ENCODE data around the gene ABCD1. TPM values are rescaled to one million over a fixed set of nuclear protein-coding genes. Genes with fewer than 3 reads are reported as not detected.
"Not testable (repeated sequence)": the region's sequence is repeated elsewhere in the genome, so short reads cannot be mapped to it uniquely, and the experiment has no call there.

ABCD1 gene
- total and polyA plus RNA-seq, 12 donors = 9.3 to 24.2 (median 14.4) TPM

GRCh38 chrX:153693216-153694086 is 31.2 kb upstream of the ABCD1 start:
- ATAC-seq (no peak), DNase-seq (no peak)
- peaks cover 0 to 23% (median 0%) of the 10 kb centered on the region in 9 donors for H3K4me1 ChIP-seq
- peak overlapping the region in 1 of 10 donors; percentile 15 for H3K27ac ChIP-seq
- H3K4me3 ChIP-seq = no peak overlapping the region
- H3K36me3 ChIP-seq = peaks cover 0 to 10% (median 0%) of the 10 kb centered on the region in 9 donors
- peaks cover 0 to 15% (median 0%) of the 10 kb centered on the region in 7 donors for H3K27me3 ChIP-seq
- TF ChIP-seq CTCF (IDR thresholded peaks at IDR 0.05) = no peak
- intact Hi-C loops (cut with DNase I) = no loop called here
- no peaks in the 10 kb centered on the region for H3K9me3 ChIP-seq
- WGBS, 2 donors = 62 to 74% methylated on average over 20 to 25 of the region's 31 CpGs

DNA sequence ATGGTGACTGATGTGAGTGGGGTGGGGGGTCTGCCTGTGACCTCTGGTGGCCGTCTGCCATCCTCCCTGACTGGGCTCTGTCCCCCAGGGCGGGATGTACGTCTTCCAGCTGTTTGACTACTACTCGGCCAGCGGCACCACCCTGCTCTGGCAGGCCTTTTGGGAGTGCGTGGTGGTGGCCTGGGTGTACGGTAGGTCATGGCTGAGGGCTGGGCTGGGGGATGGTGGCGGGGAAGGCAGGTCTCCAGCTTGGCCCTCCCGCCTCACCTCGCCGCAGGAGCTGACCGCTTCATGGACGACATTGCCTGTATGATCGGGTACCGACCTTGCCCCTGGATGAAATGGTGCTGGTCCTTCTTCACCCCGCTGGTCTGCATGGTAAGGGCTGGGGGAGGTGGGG is 30.4 kb upstream of the ABCD1 start:
- H3K36me3 ChIP-seq; DNase-seq; H3K27me3 ChIP-seq; intact Hi-C loops (cut with DNase I); H3K27ac ChIP-seq; ATAC-seq; H3K4me3 ChIP-seq; H3K9me3 ChIP-seq: not testable (repeated sequence)
- 74 to 80% methylated on average over 12 to 16 of the region's 16 CpGs for WGBS, 2 donors
- H3K4me1 ChIP-seq = peaks cover 0 to 29% (median 0%) of the 10 kb centered on the region in 9 donors

GRCh38 chrX:153694687-153695270 is 29.9 kb upstream of the ABCD1 start:
- H3K9me3 ChIP-seq = no peaks in the 10 kb centered on the region
- WGBS, 2 donors = 76 to 86% methylated on average over 12 to 20 of the region's 23 CpGs
- peak overlapping the region in 1 of 10 donors; percentile 15 for H3K27ac ChIP-seq
- peaks cover 0 to 10% (median 0%) of the 10 kb centered on the region in 9 donors for H3K36me3 ChIP-seq
- ATAC-seq (no peak), DNase-seq (no peak)
- intact Hi-C loops (cut with DNase I) = no loop called here
- no peak overlapping the region for H3K4me3 ChIP-seq
- TF ChIP-seq CTCF (IDR thresholded peaks at IDR 0.05) = no peak
- H3K27me3 ChIP-seq = peaks cover 0 to 3% (median 0%) of the 10 kb centered on the region in 7 donors
- H3K4me1 ChIP-seq = peaks cover 0 to 32% (median 0%) of the 10 kb centered on the region in 9 donors

- ATAC-seq (no peak), DNase-seq (no peak)
- no peak for TF ChIP-seq CTCF (IDR thresholded peaks at IDR 0.05)
- Histone ChIP-seq H3K36me3 (peaks cover 0 to 19% (median 0%) of the 10 kb centered on the region in 9 donors), H3K9me3 (no peaks in the 10 kb centered on the region), H3K4me3 (no peak overlapping the region), H3K4me1 (peaks cover 0 to 24% (median 0%) of the 10 kb centered on the region in 9 donors), H3K27me3 (no peaks in the 10 kb centered on the region), H3K27ac (no peak overlapping the region)
- 84 to 85% methylated on average over 15 of the region's 15 CpGs for WGBS, 2 donors
- intact Hi-C loops (cut with DNase I) = no loop called here
Observed at GRCh38 chrX:153696100-153696499, 28.6 kb upstream of the ABCD1 start.

DNA sequence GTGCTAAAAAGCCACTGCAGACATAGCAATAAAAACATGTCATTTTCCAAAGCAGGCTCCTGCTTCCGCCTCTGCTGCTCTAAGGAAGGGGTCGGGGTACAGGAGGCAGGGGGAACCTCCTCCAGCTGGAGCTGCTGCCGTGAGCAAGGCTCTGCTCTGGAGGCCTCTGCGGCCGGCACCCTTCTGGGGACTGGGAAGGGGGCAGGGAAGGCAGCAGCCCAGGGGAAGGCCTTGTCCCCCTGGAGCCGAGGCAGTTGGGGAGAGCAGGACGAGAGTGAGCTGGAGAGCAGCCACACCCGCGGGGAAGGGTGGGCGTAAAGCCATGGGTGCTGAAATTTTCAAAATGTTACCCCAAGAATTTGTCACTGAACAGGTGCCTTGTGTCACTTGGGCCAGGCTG is 28.1 kb upstream of the ABCD1 start:
- Histone ChIP-seq H3K36me3 (peaks cover 0 to 24% (median 0%) of the 10 kb centered on the region in 9 donors), H3K4me1 (peaks cover 0 to 24% (median 0%) of the 10 kb centered on the region in 9 donors), H3K27ac (peak overlapping the region in 1 of 10 donors; percentile 33)
- ATAC-seq; intact Hi-C loops (cut with DNase I); H3K9me3 ChIP-seq; DNase-seq; H3K27me3 ChIP-seq; H3K4me3 ChIP-seq: not testable (repeated sequence)
- WGBS, 2 donors = 78 to 83% methylated on average over 10 of the region's 10 CpGs

DNA sequence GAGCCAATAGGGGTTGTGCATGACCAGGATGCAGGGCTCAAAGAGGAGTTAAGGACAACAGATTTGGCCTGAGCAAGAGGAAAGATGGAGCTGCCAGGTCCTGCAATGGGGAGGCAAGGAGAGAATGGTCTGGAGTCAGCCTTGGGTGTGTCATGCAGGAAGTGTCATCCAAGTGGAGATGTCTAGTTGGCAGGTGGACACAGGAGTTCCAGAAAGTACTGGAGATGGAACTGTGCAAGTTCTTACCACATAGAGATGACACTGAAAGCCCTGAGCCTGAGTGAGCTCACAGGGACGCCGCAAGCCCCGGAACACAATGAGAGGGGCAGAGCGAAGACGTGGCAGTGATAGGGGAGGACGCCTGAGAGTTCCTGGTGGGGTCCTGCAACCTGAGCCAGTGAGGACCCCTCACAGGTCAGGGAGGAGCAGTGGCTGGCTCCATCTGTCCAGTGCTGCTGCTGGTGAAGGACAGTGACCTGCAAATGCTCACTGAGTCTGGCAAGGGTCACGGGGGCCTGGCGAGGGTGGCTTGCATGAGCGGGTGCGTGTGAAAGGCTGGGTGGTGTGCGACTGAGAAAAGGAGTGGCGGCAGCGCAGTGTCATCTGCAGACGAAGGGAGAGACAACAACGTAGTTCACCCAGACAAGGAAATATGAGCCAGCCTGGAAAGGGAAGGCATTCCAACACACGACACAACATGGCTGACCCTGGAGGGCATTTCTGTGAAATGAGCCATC is 27.5 kb upstream of the ABCD1 start:
- H3K27me3 ChIP-seq; intact Hi-C loops (cut with DNase I); ATAC-seq; H3K9me3 ChIP-seq; DNase-seq; H3K4me3 ChIP-seq: not testable (repeated sequence)
- 73 to 80% methylated on average over 16 of the region's 16 CpGs for WGBS, 2 donors
- H3K4me1 ChIP-seq = peaks cover 0 to 24% (median 0%) of the 10 kb centered on the region in 9 donors
- H3K36me3 ChIP-seq = peaks cover 0 to 30% (median 0%) of the 10 kb centered on the region in 9 donors
- H3K27ac ChIP-seq = peak overlapping the region in 3 of 10 donors; percentile 7 to 78 (median 13)

Measured in heart right ventricle (tissue), 16 donors.